ENCODE results near the gene ARHGAP33. TPM values are rescaled to one million over a fixed set of nuclear protein-coding genes. Genes with fewer than 3 reads are reported as not detected.
A peak's percentile ranks its signal among the peaks of the same experiment; 100 is the strongest.

Gene ARHGAP33
- total RNA-seq, 1 donor from 2014 or later: 13.1 TPM

- Histone ChIP-seq H3K27me3 (ENCODE audit: low read depth) (no peaks in the 10 kb centered on the region), H3K27ac (peak within 1 kb of the TSS; percentile 79), H3K36me3 (peaks cover 25% of the 10 kb centered on the region), H3K9me3 (no peaks in the 10 kb centered on the region), H3K4me3 (peak within 1 kb of the TSS; percentile 89), H3K4me1 (peaks cover 36% of the 10 kb centered on the region)
- intact Hi-C loops (cut with DNase I): no loop called here
- no peak for TF ChIP-seq CTCF (IDR thresholded peaks at IDR 0.05)
- peak; percentile 99 for DNase-seq
- peak; percentile 89 to 93 for ATAC-seq
Observed at GRCh38 chr19:35748106-35749020, 27.0 kb upstream of the ARHGAP33 start, which contains the start of gene LIN37. Gene LIN37, plus strand, starts transcription at chr19:35748576. Its CDS starts 149 bp downstream, at chr19:35748725.

DNA sequence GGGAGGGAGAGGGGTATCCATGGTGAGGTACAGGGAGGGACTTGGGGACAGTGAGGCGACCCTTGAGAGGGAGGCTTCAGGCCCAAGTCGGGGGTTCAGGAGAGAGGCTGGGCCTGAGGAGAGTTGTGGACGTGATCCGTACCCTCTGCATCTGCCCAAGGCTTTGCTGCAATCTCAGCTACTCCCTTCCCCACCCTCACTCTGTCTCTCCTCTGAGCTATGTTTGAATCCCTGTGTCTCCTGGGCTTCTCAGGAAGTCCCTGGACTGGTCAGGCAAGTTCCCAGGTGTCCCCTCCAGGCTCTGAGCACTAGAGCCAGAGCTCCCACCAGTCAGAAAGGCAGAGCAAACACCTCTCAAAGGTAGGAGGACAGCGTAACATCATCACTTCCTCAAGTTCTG, 25.2 kb upstream of the ARHGAP33 start:
- no peak overlapping the region for H3K27ac ChIP-seq
- no peak for DNase-seq
- no peak for TF ChIP-seq CTCF (IDR thresholded peaks at IDR 0.05)
- no peaks in the 10 kb centered on the region for H3K9me3 ChIP-seq
- intact Hi-C loops (cut with DNase I): no loop called here
- peaks cover 36% of the 10 kb centered on the region for H3K36me3 ChIP-seq
- H3K4me1 ChIP-seq: peaks cover 26% of the 10 kb centered on the region
- no peak overlapping the region for H3K4me3 ChIP-seq
- no peaks in the 10 kb centered on the region for H3K27me3 ChIP-seq (ENCODE audit: low read depth)
- ATAC-seq: no peak

GRCh38 chr19:35751839-35752745, 23.3 kb upstream of the ARHGAP33 start:
- H3K36me3 ChIP-seq: peaks cover 36% of the 10 kb centered on the region
- no peak for ATAC-seq
- DNase-seq: no peak
- H3K27me3 ChIP-seq (ENCODE audit: low read depth): no peaks in the 10 kb centered on the region
- no peak for TF ChIP-seq CTCF (IDR thresholded peaks at IDR 0.05)
- no peak overlapping the region for H3K4me3 ChIP-seq
- H3K4me1 ChIP-seq: peaks cover 30% of the 10 kb centered on the region
- intact Hi-C loops (cut with DNase I): no loop called here
- H3K27ac ChIP-seq: no peak overlapping the region
- no peaks in the 10 kb centered on the region for H3K9me3 ChIP-seq

GRCh38 chr19:35752746-35753350, 22.5 kb upstream of the ARHGAP33 start:
- Histone ChIP-seq H3K9me3 (no peaks in the 10 kb centered on the region), H3K4me1 (peaks cover 32% of the 10 kb centered on the region), H3K36me3 (peaks cover 36% of the 10 kb centered on the region), H3K27me3 (ENCODE audit: low read depth) (no peaks in the 10 kb centered on the region), H3K27ac (no peak overlapping the region), H3K4me3 (no peak overlapping the region)
- TF ChIP-seq CTCF (IDR thresholded peaks at IDR 0.05): no peak
- ATAC-seq (no peak), DNase-seq (no peak)
- intact Hi-C loops (cut with DNase I): no loop called here
